Neural crest cell (in vitro differentiated cells): ENCODE data around the gene WWOX. TPM values are rescaled to one million over a fixed set of nuclear protein-coding genes. Genes with fewer than 3 reads are reported as not detected.

Source experiments
- DNase-seq: peaks from one replicate; pipeline ENCODE4 v3.0.0; 2021; ENCODE audit warnings: low read depth, mixed read lengths, low spot score
- H3K27ac Mint-ChIP-seq: one replicate; pipeline ENCODE4 v1.8.0; 2021; ENCODE audit warnings: mild to moderate bottlenecking, mixed read lengths; ENCODE audit not compliant: unreplicated experiment
- H3K27me3 Mint-ChIP-seq: 2 replicates; pipeline ENCODE4 v1.8.0; 2021; ENCODE audit warnings: low read depth, mild to moderate bottlenecking, mixed read lengths
- H3K36me3 Mint-ChIP-seq: 2 replicates; pipeline ENCODE4 v1.8.0; 2021; ENCODE audit warnings: low read depth, mild to moderate bottlenecking, mixed read lengths
- H3K4me1 Mint-ChIP-seq: 2 replicates; pipeline ENCODE4 v1.8.0; 2021; ENCODE audit warnings: mixed read lengths
- H3K4me3 Mint-ChIP-seq: one replicate; pipeline ENCODE4 v1.8.0; 2021; ENCODE audit warnings: mild to moderate bottlenecking, mixed read lengths
- H3K9me3 Mint-ChIP-seq: 2 replicates; pipeline ENCODE4 v1.8.0; 2021; ENCODE audit warnings: mixed read lengths
- total RNA-seq: library from RNA; stranded (reverse); gene quantifications from 2 replicates; pipeline ENCODE4 v1.2.1, GENCODE V29; 2021
- TF ChIP-seq, protein P1 (sequence below): fragments of 200-600 bp; sonication (generic); conservative IDR thresholded peaks from 2 replicates; pipeline ENCODE4 v1.5.0; 2021; ENCODE audit warnings: antibody characterized with exemption, mild to moderate bottlenecking

The WWOX gene
- total RNA-seq, 1 donor from 2014 or later = 30.5 TPM

GRCh38 chr16:78415669-78416068 lies 316.2 kb downstream of the WWOX start:
- no peak overlapping the region for H3K4me3 Mint-ChIP-seq
- no peaks in the 10 kb centered on the region for H3K27me3 Mint-ChIP-seq
- H3K9me3 Mint-ChIP-seq = peaks cover 16% of the 10 kb centered on the region
- H3K36me3 Mint-ChIP-seq = peaks cover 29% of the 10 kb centered on the region
- TF ChIP-seq, protein P1, sequence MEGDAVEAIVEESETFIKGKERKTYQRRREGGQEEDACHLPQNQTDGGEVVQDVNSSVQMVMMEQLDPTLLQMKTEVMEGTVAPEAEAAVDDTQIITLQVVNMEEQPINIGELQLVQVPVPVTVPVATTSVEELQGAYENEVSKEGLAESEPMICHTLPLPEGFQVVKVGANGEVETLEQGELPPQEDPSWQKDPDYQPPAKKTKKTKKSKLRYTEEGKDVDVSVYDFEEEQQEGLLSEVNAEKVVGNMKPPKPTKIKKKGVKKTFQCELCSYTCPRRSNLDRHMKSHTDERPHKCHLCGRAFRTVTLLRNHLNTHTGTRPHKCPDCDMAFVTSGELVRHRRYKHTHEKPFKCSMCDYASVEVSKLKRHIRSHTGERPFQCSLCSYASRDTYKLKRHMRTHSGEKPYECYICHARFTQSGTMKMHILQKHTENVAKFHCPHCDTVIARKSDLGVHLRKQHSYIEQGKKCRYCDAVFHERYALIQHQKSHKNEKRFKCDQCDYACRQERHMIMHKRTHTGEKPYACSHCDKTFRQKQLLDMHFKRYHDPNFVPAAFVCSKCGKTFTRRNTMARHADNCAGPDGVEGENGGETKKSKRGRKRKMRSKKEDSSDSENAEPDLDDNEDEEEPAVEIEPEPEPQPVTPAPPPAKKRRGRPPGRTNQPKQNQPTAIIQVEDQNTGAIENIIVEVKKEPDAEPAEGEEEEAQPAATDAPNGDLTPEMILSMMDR = no peak
- DNase-seq = no peak
- H3K4me1 Mint-ChIP-seq = no peaks in the 10 kb centered on the region
- no peak overlapping the region for H3K27ac Mint-ChIP-seq

- Mint-ChIP-seq H3K36me3 (peaks cover 26% of the 10 kb centered on the region), H3K4me1 (peaks cover 3% of the 10 kb centered on the region), H3K27me3 (no peaks in the 10 kb centered on the region), H3K4me3 (no peak overlapping the region), H3K27ac (no peak overlapping the region), H3K9me3 (peaks cover 16% of the 10 kb centered on the region)
- TF ChIP-seq, protein P1 = no peak
- DNase-seq = no peak
These were observed 316.9 kb downstream of the WWOX start for GRCh38 chr16:78416400-78416799.

DNA sequence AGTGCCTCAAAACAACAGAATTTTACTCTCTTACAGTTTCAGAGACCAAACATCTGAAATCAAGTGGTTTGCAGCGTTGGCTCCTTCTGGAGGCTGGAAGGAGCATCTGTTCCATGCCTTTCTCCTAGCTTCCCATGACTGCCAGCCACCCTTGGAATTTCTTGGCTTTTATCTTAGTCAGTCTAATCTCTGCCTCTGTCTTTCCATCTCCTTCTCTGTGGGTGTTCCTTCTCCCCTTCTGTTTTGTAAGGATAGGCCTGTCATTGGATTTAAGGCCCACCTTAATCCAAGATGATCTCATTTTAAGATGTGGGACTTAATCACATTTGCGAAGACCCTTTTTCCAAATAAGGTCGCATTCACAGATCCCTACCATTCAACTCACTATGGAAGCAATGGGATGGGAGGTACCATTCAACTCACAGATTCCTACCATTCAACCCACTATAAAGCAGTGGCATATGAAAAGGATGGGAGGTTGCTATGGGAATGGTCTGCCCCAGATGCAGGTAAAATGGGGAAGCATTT lies 321.8 kb downstream of the WWOX start:
- H3K9me3 Mint-ChIP-seq = peaks cover 3% of the 10 kb centered on the region
- TF ChIP-seq, protein P1 = no peak
- no peak overlapping the region for H3K4me3 Mint-ChIP-seq
- peaks cover 4% of the 10 kb centered on the region for H3K4me1 Mint-ChIP-seq
- H3K27me3 Mint-ChIP-seq = no peaks in the 10 kb centered on the region
- no peak overlapping the region for H3K27ac Mint-ChIP-seq
- DNase-seq = no peak
- H3K36me3 Mint-ChIP-seq = no peaks in the 10 kb centered on the region

- Mint-ChIP-seq H3K27me3 (no peaks in the 10 kb centered on the region), H3K4me3 (no peak overlapping the region), H3K4me1 (peaks cover 4% of the 10 kb centered on the region), H3K36me3 (peaks cover 8% of the 10 kb centered on the region), H3K9me3 (peaks cover 1% of the 10 kb centered on the region), H3K27ac (no peak overlapping the region)
- DNase-seq = no peak
- TF ChIP-seq, protein P1 = no peak
These were observed 325.8 kb downstream of the WWOX start for GRCh38 chr16:78425281-78425680.

DNA sequence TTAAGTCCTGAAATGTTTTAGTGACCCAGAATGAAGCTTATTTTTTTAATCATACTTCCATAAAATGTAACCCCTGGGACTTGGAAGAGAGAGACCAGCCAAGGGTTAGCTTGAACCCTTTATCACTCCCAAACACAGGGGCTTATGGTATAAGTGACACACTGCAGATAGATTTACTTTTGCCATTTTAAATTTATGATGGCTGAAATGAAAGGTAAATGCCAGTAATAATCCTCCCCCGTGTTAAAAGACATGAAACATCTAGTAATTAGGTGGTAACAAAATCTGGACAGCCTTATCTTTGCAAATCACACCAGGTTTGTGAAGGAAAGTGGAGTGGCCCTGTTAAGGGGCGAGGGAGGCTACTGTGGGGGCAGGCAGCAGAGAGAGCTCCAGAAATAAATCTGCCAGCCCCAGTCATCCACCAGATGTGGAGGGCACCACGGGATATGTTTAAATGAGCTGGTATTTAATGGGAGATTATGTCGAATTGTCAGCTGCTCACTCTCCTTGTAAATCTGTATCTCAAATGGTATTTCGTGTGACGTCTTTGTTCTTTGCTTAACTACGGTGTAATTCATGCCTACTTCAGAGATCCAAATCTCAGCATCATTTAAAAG lies 326.5 kb downstream of the WWOX start:
- DNase-seq = no peak
- Mint-ChIP-seq H3K36me3 (peaks cover 8% of the 10 kb centered on the region), H3K27me3 (no peaks in the 10 kb centered on the region), H3K4me1 (peaks cover 4% of the 10 kb centered on the region), H3K9me3 (no peaks in the 10 kb centered on the region), H3K4me3 (no peak overlapping the region), H3K27ac (no peak overlapping the region)
- TF ChIP-seq, protein P1 = no peak
